H1 (cell line): ENCODE results near the gene CDKN3.

ENCODE experiments used
- EGR1 ChIP-seq: IDR thresholded peaks from 2 replicates; pipeline ENCODE4 v1.6.1; 2011; ENCODE audit warnings: low read depth, low read length, borderline replicate concordance
- JUN ChIP-seq: IDR thresholded peaks from 2 replicates; pipeline ENCODE4 v1.6.1; 2011; ENCODE audit warnings: low read depth, mild to moderate bottlenecking, improper control_type of control experiment, low read length
- POLR2A ChIP-seq, 2 experiments: IDR thresholded peaks; 1 replicate in 1 of 2; 2 replicates in 1 of 2; pipeline ENCODE4 v1.6.1; 2011; ENCODE audit warnings: low read depth in 2 of 2, low read length in 2 of 2, mild to moderate bottlenecking in 2 of 2; ENCODE audit errors: control extremely low read depth in 1 of 2
- RAD21 ChIP-seq, 2 experiments: IDR thresholded peaks in 1 of 2; conservative IDR thresholded peaks in 1 of 2; 2 replicates each; pipeline ENCODE4 v1.6.1; 2011; ENCODE audit warnings: low read depth in 2 of 2, low read length in 2 of 2, improper control_type of control experiment in 1 of 2, inconsistent platforms in 1 of 2, mild to moderate bottlenecking in 1 of 2, moderate library complexity in 1 of 2
- TAF1 ChIP-seq: IDR thresholded peaks from 2 replicates; pipeline ENCODE4 v1.6.1; 2011; ENCODE audit warnings: mild to moderate bottlenecking, low read depth, low read length
- TEAD4 ChIP-seq: IDR thresholded peaks from 2 replicates; pipeline ENCODE4 v1.6.1; 2012; ENCODE audit warnings: low read depth, low read length, inconsistent platforms, mixed read lengths
- ZNF274 ChIP-seq: IDR thresholded peaks from 2 replicates; pipeline ENCODE4 v1.7.0; 2012; ENCODE audit warnings: low read length, borderline replicate concordance; ENCODE audit errors: extremely low read depth
- TF ChIP-seq, protein P1 (sequence below), 3 experiments: IDR thresholded peaks; 1 replicate in 2 of 3; 2 replicates in 1 of 3; pipeline versions ENCODE4 v1.5.1 to v1.6.1; 2011; ENCODE audit warnings: low read length in 3 of 3, mild to moderate bottlenecking in 3 of 3, inconsistent platforms in 2 of 3, low read depth in 1 of 3, moderate library complexity in 1 of 3; ENCODE audit not compliant: insufficient read depth in 1 of 3; ENCODE audit errors: control extremely low read depth in 1 of 3
- TF ChIP-seq, protein P2 (sequence below): IDR thresholded peaks from 2 replicates; pipeline ENCODE4 v1.6.1; 2012; ENCODE audit warnings: inconsistent platforms

DNA sequence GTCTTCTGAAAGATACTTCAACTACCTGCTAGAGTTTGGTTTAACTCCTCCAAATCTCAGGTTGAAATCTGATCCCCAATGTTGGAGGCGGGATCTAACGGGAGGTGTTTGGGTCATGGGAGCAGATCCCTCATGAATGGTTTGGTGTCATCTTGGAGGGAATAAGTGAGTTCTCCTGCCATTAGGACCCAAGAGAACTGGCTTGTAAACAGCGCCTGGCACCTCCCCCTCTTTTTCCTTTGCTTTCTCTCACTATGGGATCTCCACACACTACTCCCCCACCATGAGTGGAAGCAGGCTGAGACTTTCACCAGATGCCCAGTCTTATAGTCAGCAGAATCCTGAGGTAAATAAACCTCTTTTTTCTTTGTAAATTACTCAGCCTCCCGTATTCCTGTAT, 41.9 kb downstream of the CDKN3 start:
- TF ChIP-seq, protein P1, sequence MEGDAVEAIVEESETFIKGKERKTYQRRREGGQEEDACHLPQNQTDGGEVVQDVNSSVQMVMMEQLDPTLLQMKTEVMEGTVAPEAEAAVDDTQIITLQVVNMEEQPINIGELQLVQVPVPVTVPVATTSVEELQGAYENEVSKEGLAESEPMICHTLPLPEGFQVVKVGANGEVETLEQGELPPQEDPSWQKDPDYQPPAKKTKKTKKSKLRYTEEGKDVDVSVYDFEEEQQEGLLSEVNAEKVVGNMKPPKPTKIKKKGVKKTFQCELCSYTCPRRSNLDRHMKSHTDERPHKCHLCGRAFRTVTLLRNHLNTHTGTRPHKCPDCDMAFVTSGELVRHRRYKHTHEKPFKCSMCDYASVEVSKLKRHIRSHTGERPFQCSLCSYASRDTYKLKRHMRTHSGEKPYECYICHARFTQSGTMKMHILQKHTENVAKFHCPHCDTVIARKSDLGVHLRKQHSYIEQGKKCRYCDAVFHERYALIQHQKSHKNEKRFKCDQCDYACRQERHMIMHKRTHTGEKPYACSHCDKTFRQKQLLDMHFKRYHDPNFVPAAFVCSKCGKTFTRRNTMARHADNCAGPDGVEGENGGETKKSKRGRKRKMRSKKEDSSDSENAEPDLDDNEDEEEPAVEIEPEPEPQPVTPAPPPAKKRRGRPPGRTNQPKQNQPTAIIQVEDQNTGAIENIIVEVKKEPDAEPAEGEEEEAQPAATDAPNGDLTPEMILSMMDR (IDR thresholded peaks at IDR 0.05; ENCODE audit: control extremely low read depth in 1 of 3, insufficient read depth in 1 of 3, low read depth in 1 of 3, low read length in 3 of 3) = no peak
- TF ChIP-seq EGR1 (no peak), POLR2A (IDR thresholded peaks at IDR 0.05; ENCODE audit: control extremely low read depth in 1 of 2, low read depth in 2 of 2, low read length in 2 of 2) (no peak), TAF1 (no peak), TEAD4 (no peak), ZNF274 (no peak), RAD21 (IDR thresholded peaks at IDR 0.05 in 1 of 2, conservative IDR thresholded peaks at IDR 0.05 in 1 of 2; ENCODE audit: low read depth in 2 of 2, low read length in 2 of 2) (no peak), JUN (no peak)
- TF ChIP-seq, protein P2, sequence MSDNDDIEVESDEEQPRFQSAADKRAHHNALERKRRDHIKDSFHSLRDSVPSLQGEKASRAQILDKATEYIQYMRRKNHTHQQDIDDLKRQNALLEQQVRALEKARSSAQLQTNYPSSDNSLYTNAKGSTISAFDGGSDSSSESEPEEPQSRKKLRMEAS = no peak
